DMS 273 (cell line): ENCODE results near the gene SMC1B.
"Not testable (repeated sequence)": the region's sequence is repeated elsewhere in the genome, so short reads cannot be mapped to it uniquely, and the experiment has no call there.

Experiments used
- DNase-seq: peaks from one replicate; lab custom pipeline; 2025; ENCODE audit not compliant: unreplicated experiment; lab: John Stamatoyannopoulos, UW

SMC1B gene

GRCh38 chr22:45446216-45446615 lies 32.8 kb upstream of the SMC1B start:
- no peak for DNase-seq

DNA sequence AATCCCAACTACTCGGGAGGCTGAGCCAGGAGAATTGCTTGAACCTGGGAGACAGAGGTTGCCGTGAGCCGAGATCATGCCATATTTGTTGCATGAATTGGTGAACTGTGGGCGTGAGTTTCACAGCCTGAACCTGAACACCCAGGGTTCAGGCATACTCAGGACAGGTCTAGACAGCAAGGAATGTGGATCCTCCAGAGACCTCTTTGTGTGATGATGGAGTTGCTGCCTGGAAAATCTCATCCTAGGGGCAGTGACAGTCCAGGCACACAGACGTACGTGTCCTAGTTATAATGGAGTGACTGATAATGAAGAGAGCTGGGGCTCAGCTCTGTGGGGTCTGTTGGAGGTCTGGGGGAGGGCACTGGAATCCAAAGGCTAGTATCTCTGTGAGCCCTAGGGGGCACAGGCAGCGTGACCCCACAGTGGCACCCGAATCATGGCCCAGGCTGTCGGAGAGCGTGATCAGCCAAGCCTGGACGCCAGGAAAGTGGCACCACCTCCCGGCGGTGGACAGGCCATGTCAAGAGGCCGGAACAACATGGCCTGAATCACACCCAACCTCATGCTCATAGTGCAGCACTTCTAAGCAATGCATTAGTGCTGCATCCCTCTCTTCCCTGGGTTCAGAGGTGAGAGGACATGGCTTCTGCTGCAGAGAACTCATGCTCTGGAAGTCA lies 31.8 kb upstream of the SMC1B start:
- DNase-seq = no peak

- no peak for DNase-seq
Measured at GRCh38 chr22:45444168-45444567, 30.8 kb upstream of the SMC1B start.

DNA sequence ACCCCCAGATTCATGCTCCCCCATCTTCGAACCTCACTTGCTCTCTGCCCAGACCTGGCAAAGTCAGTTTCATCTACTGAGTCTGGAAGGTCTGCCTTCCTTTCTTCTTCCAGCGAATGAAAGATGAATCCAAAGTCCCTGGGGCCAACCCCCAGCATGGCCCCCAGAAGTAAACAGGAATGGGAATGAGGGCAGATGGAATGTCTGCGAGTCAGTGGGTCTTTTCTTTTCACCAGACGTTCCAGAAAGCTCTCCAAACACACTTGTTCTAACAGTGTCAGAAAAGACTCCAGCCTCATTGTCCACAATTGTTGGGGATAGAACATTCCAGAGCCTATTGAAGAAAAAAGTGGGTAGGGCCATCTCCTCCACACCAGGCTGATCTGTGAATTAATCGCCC lies 28.7 kb upstream of the SMC1B start:
- no peak for DNase-seq

DNA sequence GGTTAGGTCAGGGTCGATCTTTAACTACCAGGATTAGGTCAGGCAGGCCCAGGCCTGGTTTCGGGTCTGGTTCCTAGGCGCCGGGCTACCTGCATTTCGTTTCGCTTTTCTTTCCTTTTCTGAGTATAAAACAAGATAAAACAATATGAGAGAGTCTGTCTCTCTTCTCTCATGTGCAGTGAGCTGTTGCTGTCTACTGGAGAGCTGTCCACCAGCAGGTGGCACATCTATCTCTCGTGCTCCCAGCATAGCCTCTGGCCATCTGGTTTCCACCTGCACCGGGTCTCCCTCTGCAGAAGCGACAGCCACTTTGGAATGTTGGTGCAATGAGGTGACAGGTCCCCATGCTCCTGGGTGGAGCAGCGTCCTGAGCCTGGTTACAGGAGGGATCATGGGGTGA lies 27.7 kb upstream of the SMC1B start:
- peak; percentile 73 for DNase-seq

DNA sequence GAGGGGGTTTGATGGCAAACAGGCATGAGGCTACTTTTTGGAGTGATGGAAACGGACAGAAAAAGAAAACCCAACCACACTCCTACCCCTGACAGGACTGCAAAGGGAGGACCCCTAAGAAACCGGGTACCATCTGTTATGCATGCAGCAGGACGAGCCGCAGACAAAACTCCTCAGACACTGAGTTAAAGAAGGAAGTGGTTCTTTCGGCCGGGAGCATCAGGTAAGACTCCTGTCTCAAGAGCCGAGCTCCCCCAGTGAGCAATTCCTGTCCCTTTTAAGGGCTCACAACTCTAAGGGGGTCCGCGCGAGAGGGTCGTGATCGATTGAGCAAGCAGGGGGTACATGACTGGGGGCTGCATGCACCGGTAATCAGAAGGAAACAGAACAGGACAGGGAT lies 27.3 kb upstream of the SMC1B start:
- DNase-seq = peak; percentile 10

- DNase-seq = no peak
Measured at GRCh38 chr22:45438336-45438735, 24.9 kb upstream of the SMC1B start.

GRCh38 chr22:45436871-45437517 lies 23.6 kb upstream of the SMC1B start:
- DNase-seq = not testable (repeated sequence)

- peak; percentile 89 for DNase-seq
Measured at GRCh38 chr22:45435544-45436139, 22.2 kb upstream of the SMC1B start.

DNA sequence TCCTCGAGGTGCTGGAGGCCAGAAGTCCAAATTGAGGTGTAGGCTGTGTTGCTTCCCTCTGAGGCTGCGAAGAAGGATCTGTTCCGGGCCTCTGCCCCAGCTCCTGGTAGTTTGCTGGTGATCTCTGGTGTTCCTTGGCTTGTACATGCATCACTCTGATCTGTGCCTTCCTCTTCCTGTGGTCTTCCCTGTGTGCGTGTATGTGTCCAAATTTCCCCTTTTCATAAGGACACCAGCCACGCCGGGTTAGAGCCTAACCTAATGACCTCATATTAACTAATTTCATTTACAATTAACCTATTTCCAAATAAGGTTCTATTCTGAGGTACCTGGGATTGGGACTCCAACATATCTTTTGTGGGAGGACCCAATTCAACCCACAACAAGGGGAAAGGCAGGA lies 21.6 kb upstream of the SMC1B start:
- DNase-seq = no peak

DNA sequence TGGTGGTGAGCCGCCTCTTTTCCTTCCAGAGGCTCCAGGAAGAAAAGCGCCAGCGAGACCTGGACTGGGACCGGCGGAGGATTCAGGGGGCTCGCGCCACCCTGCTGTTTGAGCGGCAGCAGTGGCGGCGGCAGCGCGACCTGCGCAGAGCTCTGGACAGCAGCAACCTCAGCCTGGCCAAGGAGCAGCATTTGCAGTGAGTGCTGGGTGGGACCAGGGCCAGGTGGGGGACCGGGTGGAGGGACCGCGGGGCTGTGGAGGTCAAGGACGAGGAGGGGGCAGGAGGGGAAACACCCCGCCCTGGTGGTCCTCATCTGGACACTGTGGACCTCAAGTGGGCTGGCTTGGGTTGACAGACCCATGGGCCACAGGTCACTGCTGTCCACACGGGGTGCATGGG lies 17.5 kb upstream of the SMC1B start:
- DNase-seq = no peak

GRCh38 chr22:45429981-45430775 lies 16.8 kb upstream of the SMC1B start:
- no peak for DNase-seq

DNA sequence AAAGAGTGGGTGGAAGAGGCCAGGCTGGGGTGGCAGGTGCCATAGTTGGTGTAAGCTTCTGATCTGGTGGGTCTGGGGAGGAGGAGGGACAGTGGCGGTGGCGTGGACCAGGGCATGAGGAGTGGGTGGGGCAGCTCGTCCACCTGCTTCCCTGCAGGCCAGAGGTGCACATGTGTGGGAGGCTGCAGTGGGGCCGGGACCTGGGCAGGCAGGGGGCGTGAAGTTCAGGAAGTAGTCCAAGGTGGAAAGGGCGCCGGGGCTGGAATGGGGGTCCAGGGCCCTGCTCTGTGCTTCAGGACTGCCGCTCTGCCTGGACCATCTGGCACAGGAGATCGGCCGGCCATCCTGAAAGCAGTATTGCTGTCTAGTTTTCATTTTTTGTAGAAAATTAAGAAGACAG lies 16.0 kb upstream of the SMC1B start:
- DNase-seq = no peak

GRCh38 chr22:45428391-45429385 lies 15.3 kb upstream of the SMC1B start:
- DNase-seq = no peak

DNA sequence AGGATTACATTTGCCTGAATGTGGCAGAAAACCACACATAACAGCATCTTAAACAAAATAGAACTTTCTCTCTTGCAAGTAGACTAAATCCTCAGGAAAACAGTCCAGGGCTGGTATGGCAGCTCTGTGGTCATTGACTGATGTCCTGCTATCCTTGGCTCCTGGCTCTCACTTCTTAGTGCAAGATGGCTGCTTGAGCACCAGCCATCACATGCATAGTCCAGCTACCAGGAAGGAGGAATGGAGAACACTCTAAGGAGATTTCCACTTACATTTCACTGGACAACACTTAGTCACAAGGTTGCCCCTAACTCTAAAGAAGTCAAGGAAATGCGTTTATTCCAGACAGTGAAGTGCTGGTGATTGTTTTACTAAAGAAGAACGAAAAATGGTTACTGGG lies 13.7 kb upstream of the SMC1B start:
- DNase-seq = no peak

DNA sequence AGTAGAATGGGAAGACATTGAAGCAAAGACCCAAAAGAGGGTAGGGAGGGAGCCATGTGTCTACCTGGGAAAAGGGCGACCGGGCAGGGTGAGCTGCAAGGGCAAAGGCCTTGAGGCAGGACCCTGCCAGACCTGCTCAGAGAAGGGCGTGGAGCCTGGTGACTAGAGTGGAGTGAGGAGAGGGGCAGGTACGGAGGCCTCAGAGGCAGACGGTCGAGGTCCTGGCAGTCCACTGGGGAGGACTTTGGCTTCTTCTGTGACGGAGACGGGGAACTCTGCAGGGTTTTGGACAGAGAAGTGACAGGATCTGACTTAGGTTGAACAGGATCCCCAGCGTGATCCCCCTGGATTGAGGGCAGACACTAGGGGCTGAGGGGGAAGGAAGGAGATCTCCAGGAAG lies 13.0 kb upstream of the SMC1B start:
- no peak for DNase-seq

GRCh38 chr22:45425531-45426265 lies 12.3 kb upstream of the SMC1B start:
- DNase-seq = no peak

DNA sequence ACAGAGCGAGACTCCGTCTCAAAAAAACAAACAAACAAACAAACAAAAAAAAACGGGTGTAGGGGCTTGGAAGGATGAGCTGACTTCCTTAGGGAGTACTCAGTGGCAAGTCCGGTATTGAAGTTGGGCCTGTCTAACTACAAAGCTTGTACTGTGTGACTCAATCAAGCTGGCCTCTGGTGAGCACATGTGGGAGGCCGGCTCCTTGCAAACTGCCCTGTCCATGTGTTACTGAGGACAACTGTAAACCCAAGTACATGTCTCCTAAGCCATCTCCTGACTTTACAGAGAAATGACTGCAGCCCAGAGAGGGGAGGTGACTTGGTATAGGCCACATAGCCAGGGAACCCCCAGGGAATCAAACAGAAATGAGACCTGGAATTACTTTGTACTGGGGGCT lies 11.7 kb upstream of the SMC1B start:
- no peak for DNase-seq

GRCh38 chr22:45424241-45424731 lies 10.9 kb upstream of the SMC1B start:
- DNase-seq = no peak

GRCh38 chr22:45423524-45423923 lies 10.1 kb upstream of the SMC1B start:
- no peak for DNase-seq
